Measurements from ENCODE around the gene COL6A3.
"Not testable (repeated sequence)": the region's sequence is repeated elsewhere in the genome, so short reads cannot be mapped to it uniquely, and the experiment has no call there.

GRCh38 chr2:237303244-237303643 lies 110.7 kb downstream of the COL6A3 start:
- not testable (repeated sequence) for TF ChIP-seq CTCF, EZH2, EZH2phosphoT487 (IDR thresholded peaks at IDR 0.05)

Measured in neural progenitor cell (in vitro differentiated cells).